Gastrocnemius medialis (tissue), 4 donors: ENCODE results near the gene TXNRD3. TPM values are rescaled to one million over a fixed set of nuclear protein-coding genes. Genes with fewer than 3 reads are reported as not detected.

Source experiments
- ATAC-seq, 2 donors: fragments of 150-250 bp; one replicate each; pipeline ENCODE4 v1.9.1; 2016
- DNase-seq, 2 donors: peaks; one replicate each; pipeline ENCODE4 v3.0.0-alpha.2; 2019
- H3K27ac ChIP-seq, 4 donors: fragments of 200-600 bp; sonication (generic); 1 replicate in 1 of 4; 2 replicates in 3 of 4; pipeline ENCODE4 v1.5.1; 2016 to 2018; ENCODE audit warnings: mild to moderate bottlenecking in 2 of 4, moderate library complexity in 1 of 4
- H3K27me3 ChIP-seq, 3 donors: fragments of 200-600 bp; sonication (generic) in 2 of 3; 1 replicate in 1 of 3; 2 replicates in 2 of 3; pipeline versions ENCODE4 v1.5.1 to v1.6.0; 2016 to 2019; ENCODE audit warnings: mild to moderate bottlenecking in 1 of 3, moderate library complexity in 1 of 3
- H3K36me3 ChIP-seq, 2 donors: fragments of 200-600 bp; sonication (generic) in 1 of 2; one replicate each; pipeline ENCODE4 v1.5.1; 2017 to 2018
- H3K4me1 ChIP-seq, 2 donors: fragments of 200-600 bp; sonication (generic) in 1 of 2; one replicate each; pipeline ENCODE4 v1.5.1; 2016 to 2017; ENCODE audit warnings: mild to moderate bottlenecking in 2 of 2
- H3K4me3 ChIP-seq, 4 donors: fragments of 200-600 bp; sonication (generic) in 3 of 4; 1 replicate in 1 of 4; 2 replicates in 3 of 4; pipeline ENCODE4 v1.5.1; 2016 to 2019; ENCODE audit warnings: mild to moderate bottlenecking in 2 of 4
- H3K9me3 ChIP-seq, 3 donors: fragments of 200-600 bp; sonication (generic) in 2 of 3; 1 replicate in 1 of 3; 2 replicates in 2 of 3; pipeline ENCODE4 v1.5.1; 2016 to 2019
- CTCF ChIP-seq, 5 experiments: fragments of 450-650 bp in 3 of 5; fragments of 200-600 bp in 2 of 5; sonication (generic) in 2 of 5; IDR thresholded peaks in 4 of 5; conservative IDR thresholded peaks in 1 of 5; 1 replicate in 4 of 5; 2 replicates in 1 of 5; pipeline ENCODE4 v1.5.1; 2016 to 2019; ENCODE audit warnings: antibody characterized with exemption in 5 of 5, mild to moderate bottlenecking in 3 of 5, moderate library complexity in 3 of 5
- POLR2A ChIP-seq, 2 donors: fragments of 450-650 bp; IDR thresholded peaks; one replicate each; pipeline ENCODE4 v1.6.1; 2017; ENCODE audit warnings: antibody characterized with exemption in 2 of 2, mild to moderate bottlenecking in 2 of 2, moderate library complexity in 2 of 2
- in situ Hi-C, 4 donors: fragments of 200-750 bp; cut with MboI; loops; one replicate each; pipeline versions ENCODE4 v1.15.0 to v1.8.0; 2017; ENCODE audit warnings: low sequenced_read_pairs in 4 of 4
- intact Hi-C: fragments of 100-400 bp; cut with DNase I; formaldehyde crosslinking; loops from one replicate; pipeline ENCODE4 v1.15.1; 2023; ENCODE audit warnings: low total_unique reads
- total RNA-seq, 4 donors: library from RNA; depleted of rRNA; stranded (reverse); fragments of >200 nt; gene quantifications; one replicate each; pipeline versions ENCODE4 v1.1.0 to v1.2.3, GENCODE V29; 2016

Gene TXNRD3
- total RNA-seq, 4 donors from 2014 or later = 2.5 to 7.0 (median 4.5) TPM

GRCh38 chr3:126656371-126657134 is 1.6 kb upstream of the TXNRD3 start:
- H3K27ac ChIP-seq = no peak overlapping the region
- ATAC-seq (no peak), DNase-seq (no peak)
- no peaks in the 10 kb centered on the region for H3K36me3 ChIP-seq
- H3K27me3 ChIP-seq = no peaks in the 10 kb centered on the region
- H3K4me3 ChIP-seq = no peak overlapping the region
- no peaks in the 10 kb centered on the region for H3K9me3 ChIP-seq
- H3K4me1 ChIP-seq = peaks cover 7 to 10% of the 10 kb centered on the region in 2 donors
- intact Hi-C loops = no loop called here
- TF ChIP-seq POLR2A (IDR thresholded peaks at IDR 0.05) (no peak), CTCF (IDR thresholded peaks at IDR 0.05 in 4 of 5, conservative IDR thresholded peaks at IDR 0.05 in 1 of 5) (no peak)
- in situ Hi-C loops = no loop called here

- Histone ChIP-seq H3K27me3 (no peaks in the 10 kb centered on the region), H3K36me3 (no peaks in the 10 kb centered on the region), H3K27ac (no peak overlapping the region), H3K9me3 (no peaks in the 10 kb centered on the region), H3K4me1 (peaks cover 7 to 10% of the 10 kb centered on the region in 2 donors), H3K4me3 (no peak overlapping the region)
- DNase-seq (no peak), ATAC-seq (no peak)
- intact Hi-C loops = loop anchor here (2.0 kb wide), 1 partner anchor 133 kb away; no protein-coding TSS in a partner anchor
- in situ Hi-C loops = no loop called here
- TF ChIP-seq POLR2A (IDR thresholded peaks at IDR 0.05) (no peak), CTCF (IDR thresholded peaks at IDR 0.05 in 4 of 5, conservative IDR thresholded peaks at IDR 0.05 in 1 of 5) (no peak)
Observed at GRCh38 chr3:126655887-126656286, 963 bp upstream of the TXNRD3 start.

GRCh38 chr3:126649556-126650092 is 5.3 kb downstream of the TXNRD3 start:
- ATAC-seq (no peak), DNase-seq (no peak)
- Histone ChIP-seq H3K9me3 (no peaks in the 10 kb centered on the region), H3K36me3 (peaks cover 0 to 8% of the 10 kb centered on the region in 2 donors), H3K4me3 (no peak overlapping the region), H3K27me3 (no peaks in the 10 kb centered on the region), H3K4me1 (peaks cover 7 to 10% of the 10 kb centered on the region in 2 donors), H3K27ac (no peak overlapping the region)
- TF ChIP-seq CTCF (IDR thresholded peaks at IDR 0.05 in 4 of 5, conservative IDR thresholded peaks at IDR 0.05 in 1 of 5) (no peak), POLR2A (IDR thresholded peaks at IDR 0.05) (no peak)
- intact Hi-C loops (no loop called here), in situ Hi-C loops (no loop called here)

- no peak overlapping the region for H3K27ac ChIP-seq
- no peak overlapping the region for H3K4me3 ChIP-seq
- DNase-seq = no peak
- intact Hi-C loops (no loop called here), in situ Hi-C loops (no loop called here)
- ATAC-seq = no peak
- H3K36me3 ChIP-seq = peaks cover 0 to 33% of the 10 kb centered on the region in 2 donors
- no peaks in the 10 kb centered on the region for H3K9me3 ChIP-seq
- TF ChIP-seq POLR2A (IDR thresholded peaks at IDR 0.05) = no peak
- TF ChIP-seq CTCF (IDR thresholded peaks at IDR 0.05 in 4 of 5, conservative IDR thresholded peaks at IDR 0.05 in 1 of 5) = no peak
- H3K27me3 ChIP-seq = no peaks in the 10 kb centered on the region
- no peaks in the 10 kb centered on the region for H3K4me1 ChIP-seq
Observed at GRCh38 chr3:126646674-126647073, 8.2 kb downstream of the TXNRD3 start.
